ENCODE measurements around the gene SPIN1. TPM values are rescaled to one million over a fixed set of nuclear protein-coding genes. Genes with fewer than 3 reads are reported as not detected.

SPIN1 gene
- total RNA-seq, 1 donor from 2014 or later = 77.9 TPM

DNA sequence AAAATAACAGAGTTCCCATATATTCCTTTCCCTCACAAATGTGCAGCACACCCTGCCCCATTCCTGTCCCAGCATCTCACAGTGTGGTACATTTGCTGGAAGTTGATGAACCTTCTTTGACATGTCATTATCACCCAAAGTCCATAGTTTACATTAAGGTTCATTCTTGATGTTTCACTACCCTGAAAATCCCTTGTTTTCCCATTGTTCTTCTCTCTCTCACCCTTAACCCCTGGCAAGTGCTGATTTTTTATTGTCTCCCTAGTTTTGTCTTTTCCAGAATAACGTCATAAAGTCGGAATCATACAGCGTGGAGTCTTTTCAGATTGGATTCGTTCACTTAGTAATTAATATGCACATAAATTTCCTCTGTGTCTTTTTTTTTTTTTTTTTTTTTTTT, 48.1 kb downstream of the SPIN1 start:
- no peak for DNase-seq (ENCODE audit: low spot score)

DNA sequence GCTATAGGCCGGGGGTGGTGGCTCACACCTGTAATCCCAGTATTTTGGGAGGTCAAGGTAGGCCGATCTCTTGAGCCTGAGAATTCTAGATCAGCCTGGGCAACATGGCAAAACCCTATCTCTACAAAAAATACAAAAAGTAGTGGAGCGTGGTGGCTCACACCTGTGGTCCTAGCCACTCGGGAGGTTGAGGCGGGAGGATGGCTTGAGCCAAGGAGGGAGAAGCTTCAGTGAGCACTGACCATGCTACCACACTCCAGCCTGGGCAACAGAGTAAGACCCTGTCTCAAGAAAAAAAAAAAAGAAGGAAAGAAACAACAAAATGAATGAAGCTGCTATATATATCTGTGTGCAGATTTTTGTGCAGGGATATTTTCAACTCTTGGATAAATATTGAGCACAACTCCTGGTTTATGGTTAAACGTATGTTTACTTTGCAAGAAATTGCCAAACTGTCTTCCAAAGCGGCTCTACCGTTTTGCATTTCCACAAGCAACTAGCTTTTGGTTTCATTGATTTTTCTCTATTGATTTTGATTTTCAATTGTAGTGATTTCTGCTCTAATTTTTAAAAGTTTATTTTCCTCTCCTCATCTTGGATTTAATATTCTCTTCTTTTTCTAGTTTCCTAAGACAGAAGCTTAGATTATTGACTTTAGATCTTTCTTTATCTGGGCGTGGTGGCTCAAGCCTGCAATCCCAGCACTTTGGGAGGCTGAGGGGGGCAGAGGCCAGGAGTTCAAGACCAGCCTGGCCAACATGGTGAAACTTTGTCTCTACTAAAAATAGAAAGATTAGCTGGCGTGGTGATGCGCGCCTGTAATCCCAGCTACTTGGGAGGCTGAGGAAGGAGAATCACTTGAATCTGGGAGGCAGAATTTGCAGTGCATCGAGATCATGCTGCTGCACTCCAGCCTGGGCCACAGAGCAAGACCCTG, 49.2 kb downstream of the SPIN1 start:
- DNase-seq (ENCODE audit: low spot score) = no peak

DNA sequence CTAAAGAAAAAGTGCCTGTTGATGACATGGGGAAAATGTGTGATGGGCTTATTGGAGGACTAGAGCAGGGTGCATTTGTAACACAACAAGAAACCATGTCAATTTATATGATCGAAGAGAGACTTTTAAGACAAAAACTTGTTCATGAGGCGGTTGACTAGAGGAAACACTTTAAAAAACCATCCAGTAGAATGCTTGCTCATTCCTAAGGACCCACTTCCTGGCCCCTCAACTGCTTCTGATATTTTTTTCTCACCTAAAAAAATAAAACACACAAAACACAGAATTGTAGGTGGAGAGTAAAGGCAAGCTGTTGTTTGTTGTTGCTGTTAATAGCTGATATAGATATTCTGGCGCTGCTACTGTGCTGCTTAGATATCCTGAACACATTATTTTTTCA, 50.6 kb downstream of the SPIN1 start:
- no peak for DNase-seq (ENCODE audit: low spot score)

DNA sequence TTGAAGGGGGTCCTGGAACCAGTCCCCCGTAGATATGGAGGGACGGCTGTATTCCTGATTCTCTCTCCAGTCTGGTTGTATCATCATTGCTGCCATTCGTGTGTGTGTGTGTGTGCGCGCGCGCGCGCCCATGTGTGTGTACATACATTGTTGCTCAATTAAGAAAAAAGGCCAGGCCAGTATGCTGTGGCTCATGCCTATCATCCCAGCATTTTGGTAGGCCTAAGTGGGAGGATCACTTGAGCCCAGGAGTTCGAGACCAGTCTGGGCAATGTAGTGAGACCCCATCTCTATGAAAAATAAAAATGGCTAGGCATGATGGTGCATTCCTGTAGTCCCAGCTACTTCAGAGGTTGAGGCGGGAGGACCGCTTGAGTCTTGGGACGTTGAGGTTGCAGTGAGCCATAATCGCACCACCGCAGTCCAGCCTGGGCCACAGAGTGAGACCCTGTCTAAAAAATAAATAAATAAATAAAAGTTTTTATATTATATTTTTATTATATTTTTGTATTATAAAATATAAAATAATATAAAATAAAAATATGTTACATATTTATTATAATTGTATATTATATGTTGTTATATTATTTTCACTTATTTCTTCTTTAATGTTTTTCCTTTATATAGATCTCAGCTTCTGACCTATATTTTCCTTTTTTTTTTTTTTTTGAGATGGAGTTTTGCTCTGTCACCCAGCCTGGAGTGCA, 53.2 kb downstream of the SPIN1 start:
- DNase-seq (ENCODE audit: low spot score) = no peak

- no peak for DNase-seq (ENCODE audit: low spot score)
These were observed 55.4 kb downstream of the SPIN1 start for GRCh38 chr9:88443480-88444113.

DNA sequence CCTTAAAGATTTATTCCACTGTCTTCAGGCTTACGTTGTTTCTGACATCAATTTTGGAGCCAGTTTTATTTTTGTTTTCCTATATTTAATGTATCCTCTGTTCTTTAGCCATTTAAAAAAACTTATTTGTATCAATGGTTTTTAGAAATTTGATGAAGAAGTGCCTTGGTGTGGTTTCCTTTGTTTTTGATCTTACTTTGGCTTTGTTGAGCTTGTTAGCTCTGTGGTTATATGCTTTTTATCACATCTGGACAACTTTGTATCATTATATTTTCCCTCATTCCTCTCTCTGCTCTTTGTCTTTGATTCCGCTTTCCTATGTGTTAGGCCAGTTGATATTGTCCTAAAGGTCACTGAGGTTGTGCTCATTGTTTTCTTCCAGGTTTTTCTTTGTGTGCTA, 58.5 kb downstream of the SPIN1 start:
- no peak for DNase-seq (ENCODE audit: low spot score)

DNA sequence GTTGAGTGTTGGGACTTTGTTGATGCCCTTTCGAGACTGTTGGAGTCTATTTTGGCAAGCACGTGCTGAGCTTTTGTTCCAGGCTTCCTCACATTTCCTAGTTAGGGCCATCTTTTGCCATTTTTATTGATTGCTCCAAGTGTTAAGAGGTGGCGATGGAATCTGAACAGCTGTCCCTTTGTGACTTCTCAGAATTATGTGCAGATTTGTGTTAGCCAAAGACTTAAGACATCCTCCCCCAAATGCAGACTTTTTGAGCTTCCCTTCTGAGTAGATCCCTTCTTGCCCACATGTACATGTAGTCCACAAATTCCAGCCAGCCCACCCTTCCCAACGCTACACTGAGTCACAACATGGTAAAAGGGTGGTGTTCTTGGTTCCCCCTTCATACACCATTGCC, 59.2 kb downstream of the SPIN1 start:
- DNase-seq (ENCODE audit: low spot score) = no peak

- DNase-seq (ENCODE audit: low spot score) = no peak
These were observed 62.9 kb downstream of the SPIN1 start for GRCh38 chr9:88451160-88451559.

DNA sequence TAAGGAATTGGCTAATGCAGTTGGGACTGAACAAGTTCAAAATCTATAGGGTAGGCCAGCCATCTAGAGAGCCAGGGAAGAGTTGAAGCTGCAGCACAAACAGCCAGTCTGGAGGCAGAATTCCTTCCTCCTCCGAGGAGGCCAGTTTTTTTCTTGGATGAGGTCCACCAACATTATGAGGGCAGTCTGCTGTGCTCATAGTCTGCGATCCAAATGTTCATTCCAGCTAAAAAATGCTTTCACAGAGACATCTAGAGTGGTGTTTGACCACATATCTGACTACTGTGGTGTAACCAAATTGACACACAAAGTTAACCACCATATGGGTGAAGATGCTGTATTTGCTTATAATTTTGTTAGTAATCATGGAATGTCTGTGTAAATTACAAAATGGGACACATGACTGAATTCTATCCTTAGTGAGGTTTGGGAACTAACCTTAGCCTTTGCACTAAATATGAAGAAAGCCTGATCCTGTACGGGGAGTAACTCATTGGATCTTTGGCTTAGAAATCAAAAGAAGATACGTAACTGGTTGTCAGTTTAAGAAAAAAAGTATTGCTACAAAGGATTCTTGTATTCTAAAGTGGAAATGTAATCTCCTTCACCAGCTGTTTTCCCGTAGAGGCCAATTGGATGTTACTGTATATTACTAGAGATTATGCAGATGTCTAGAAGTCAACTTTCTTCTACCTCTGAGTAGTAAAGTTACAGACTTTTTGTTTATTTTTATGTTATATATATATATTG, 70.6 kb downstream of the SPIN1 start:
- no peak for DNase-seq (ENCODE audit: low spot score)

DNA sequence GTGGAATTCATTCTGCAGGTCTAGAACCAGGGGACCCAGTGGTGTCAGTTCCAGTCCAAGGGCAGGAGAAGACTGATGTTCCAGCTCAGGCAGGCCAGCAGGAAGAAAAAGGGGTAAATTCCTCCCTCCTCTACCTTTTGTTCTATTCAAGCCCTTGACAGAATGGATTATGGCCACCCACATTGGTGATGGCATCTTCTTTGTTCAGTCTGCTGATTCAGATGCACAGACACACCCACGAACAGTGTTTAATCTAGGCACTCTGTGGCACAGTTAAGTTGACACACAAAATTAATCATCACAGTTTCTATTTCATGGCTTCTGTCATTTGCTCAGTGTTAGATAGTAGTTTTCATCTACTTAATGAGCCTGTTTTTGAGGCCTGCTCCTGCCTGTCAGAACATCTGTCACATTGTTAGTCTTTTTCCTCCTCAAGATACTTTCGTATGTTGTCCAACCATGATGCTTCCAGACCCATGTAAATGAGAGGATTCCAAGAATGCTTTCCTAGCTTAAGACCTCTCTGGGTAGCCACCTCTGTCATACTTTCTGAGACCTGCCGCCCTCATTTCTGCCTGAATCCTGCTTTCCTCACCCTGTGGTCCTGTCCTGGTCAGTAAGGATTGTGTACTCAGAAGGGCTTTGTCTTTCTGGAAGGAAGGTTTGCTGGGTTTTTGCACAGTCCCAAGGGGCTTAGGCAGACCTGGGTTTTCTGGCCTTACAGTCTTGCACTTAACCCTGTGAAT, 72.5 kb downstream of the SPIN1 start:
- DNase-seq (ENCODE audit: low spot score) = no peak

DNA sequence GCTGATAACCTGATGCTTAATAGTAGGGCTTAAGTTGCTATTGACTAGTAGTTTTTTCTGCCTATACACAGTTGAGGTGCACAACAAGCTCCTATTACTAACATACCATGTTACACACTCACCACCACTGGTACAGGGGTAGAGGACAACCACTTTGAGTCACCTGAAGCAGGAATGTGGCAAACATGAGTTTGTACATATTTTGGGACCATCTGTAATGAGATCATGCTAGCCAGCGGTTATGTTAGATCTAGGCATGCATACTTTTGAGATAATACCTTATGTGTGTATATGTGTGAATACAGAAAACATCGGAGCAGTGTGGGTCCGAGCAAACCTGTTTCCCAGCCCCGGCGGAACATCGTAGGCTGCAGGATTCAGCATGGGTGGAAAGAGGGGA, 73.9 kb downstream of the SPIN1 start:
- no peak for DNase-seq (ENCODE audit: low spot score)

DNA sequence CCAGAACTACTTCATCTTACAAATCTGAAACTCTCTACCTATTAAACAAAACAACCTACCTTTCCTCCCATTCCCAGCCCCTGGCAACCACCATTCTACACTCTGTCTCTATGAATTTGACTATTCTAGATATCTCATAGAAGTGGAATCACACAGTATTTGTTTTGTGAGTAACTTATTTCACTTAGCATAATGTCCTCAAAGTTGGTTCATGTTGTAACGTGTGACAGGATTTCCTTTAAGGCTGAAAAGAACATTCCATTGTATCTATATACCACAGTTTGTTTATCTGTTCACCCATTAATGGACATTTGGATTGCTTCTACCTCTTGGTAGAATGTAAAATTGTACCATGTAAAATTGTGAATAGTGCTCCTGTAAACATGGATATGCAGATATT, 76.6 kb downstream of the SPIN1 start:
- no peak for DNase-seq (ENCODE audit: low spot score)

GRCh38 chr9:88468226-88468625, 80.0 kb downstream of the SPIN1 start:
- DNase-seq (ENCODE audit: low spot score) = no peak

DNA sequence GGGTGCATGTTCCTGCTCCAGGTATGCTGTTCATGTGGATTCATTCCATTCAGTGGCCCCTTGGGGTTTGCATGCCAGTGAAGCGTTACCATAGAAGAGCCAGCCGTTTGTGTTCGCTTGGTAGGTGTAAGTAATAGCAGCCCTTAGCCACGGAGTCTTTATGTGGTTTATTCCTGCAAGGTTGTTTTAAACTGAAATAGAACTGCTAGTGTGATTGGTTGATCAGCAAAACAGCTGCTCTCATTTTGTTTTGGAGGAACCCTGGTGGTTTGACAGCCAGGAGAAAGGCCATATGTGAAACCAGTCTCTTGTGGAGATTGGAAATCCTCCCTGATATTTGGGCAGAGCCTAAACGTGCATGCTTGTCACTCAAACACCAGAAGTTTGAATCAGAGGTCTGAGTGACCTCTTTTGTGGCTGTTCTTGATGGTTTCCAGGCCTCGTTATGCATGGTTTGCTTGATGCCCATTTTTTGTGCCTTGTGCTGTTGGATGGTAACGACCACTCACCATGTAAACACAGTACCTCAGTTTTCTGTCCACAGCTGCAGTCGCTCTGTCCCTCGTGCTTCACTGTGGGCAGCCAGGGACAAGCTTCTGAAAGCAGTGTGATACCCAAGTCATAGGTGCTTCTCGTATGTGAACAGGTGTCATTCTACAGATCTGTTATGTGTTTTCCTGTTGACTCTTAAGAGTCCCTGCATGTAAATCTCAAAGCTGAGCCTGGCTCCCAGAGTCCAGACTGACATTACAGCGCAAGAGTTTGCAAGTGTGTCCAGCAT, 88.4 kb downstream of the SPIN1 start:
- DNase-seq (ENCODE audit: low spot score) = no peak

DNA sequence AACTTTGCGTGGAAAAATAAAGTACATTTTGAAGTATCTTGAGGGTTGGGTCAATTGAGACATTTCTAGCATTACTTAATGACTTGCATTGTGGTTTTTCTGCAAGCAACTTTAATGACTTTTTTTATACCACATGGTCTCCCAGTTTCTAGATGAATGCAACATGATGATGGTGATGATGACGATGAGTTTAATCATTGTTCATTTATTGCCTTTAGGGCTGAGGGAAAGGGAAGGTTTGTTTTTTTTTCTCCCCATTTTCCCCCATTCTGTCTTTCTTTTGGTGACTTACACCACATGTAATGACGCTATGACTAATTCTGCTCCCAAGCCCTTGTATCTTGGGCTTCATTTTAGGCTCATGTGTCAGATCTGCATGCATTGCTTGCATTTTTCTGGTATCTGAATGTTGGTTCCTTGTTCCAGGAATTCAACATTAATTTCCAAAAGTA, 89.1 kb downstream of the SPIN1 start:
- DNase-seq (ENCODE audit: low spot score) = no peak

DNA sequence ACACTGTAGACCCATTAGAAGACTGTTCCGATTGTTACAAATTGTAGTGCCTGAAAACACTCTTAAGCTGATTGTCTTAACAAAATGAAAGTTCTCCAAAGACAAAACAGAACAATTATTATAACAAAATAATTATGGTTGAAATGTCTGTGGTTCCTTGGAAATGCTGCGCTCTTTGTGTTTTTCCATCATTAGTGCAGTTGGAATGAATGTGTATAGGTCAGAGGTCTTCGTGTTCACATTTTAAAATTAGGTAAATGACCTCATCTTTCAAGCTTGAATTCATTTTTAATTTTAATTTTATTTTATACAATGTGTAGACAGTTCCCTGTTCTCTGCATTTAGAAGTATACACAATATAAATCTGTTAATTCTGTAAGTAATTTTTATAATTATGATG, 90.0 kb downstream of the SPIN1 start:
- no peak for DNase-seq (ENCODE audit: low spot score)

- DNase-seq (ENCODE audit: low spot score) = no peak
These were observed 93.7 kb downstream of the SPIN1 start for GRCh38 chr9:88481933-88482332.

GRCh38 chr9:88488166-88488565, 99.9 kb downstream of the SPIN1 start:
- no peak for DNase-seq (ENCODE audit: low spot score)

GRCh38 chr9:88494983-88495721, 106.9 kb downstream of the SPIN1 start:
- DNase-seq (ENCODE audit: low spot score) = no peak

- no peak for DNase-seq (ENCODE audit: low spot score)
These were observed 109.0 kb downstream of the SPIN1 start for GRCh38 chr9:88497224-88497623.

All from ureter (tissue), 1 donor.